ENCODE data around the gene DGLUCY. TPM values are rescaled to one million over a fixed set of nuclear protein-coding genes. Genes with fewer than 3 reads are reported as not detected.

DGLUCY gene
- polyA plus RNA-seq, 1 experiment = 22.1 TPM

- no peak for DNase-seq (ENCODE audit: low read depth, low spot score)
- ChIA-PET CTCF (interaction anchor here (1.0 to 2.1 kb wide), 3 partner anchors 31 to 82 kb away, joined by 4 to 7 read pairs (median 4); no protein-coding TSS in a partner anchor), POLR2A (no interaction called here)
- H3K27me3 ChIP-seq (ENCODE audit: control insufficient read depth, insufficient read depth, low read length) = peaks cover 19% of the 10 kb centered on the region
- TF ChIP-seq CTCF (IDR thresholded peaks at IDR 0.05; ENCODE audit: low read depth, low read length) = no peak
- H3K4me3 ChIP-seq (ENCODE audit: low read depth, low read length) = no peak overlapping the region
- H3K27ac ChIP-seq (ENCODE audit: low read depth, low read length) = no peak overlapping the region
- H3K9me3 ChIP-seq (ENCODE audit: control insufficient read depth, insufficient read depth, low read length) = peaks cover 3% of the 10 kb centered on the region; the same call in 1 of the 2 replicates
These were observed 141.3 kb downstream of the DGLUCY start for GRCh38 chr14:91255026-91255695.

GRCh38 chr14:91256661-91257060 is 142.8 kb downstream of the DGLUCY start:
- DNase-seq (ENCODE audit: low read depth, low spot score) = no peak
- peaks cover 3% of the 10 kb centered on the region; the same call in 1 of the 2 replicates for H3K9me3 ChIP-seq (ENCODE audit: control insufficient read depth, insufficient read depth, low read length)
- no peak overlapping the region for H3K4me3 ChIP-seq (ENCODE audit: low read depth, low read length)
- TF ChIP-seq CTCF (IDR thresholded peaks at IDR 0.05; ENCODE audit: low read depth, low read length) = no peak
- H3K27me3 ChIP-seq (ENCODE audit: control insufficient read depth, insufficient read depth, low read length) = peaks cover 19% of the 10 kb centered on the region
- H3K27ac ChIP-seq (ENCODE audit: low read depth, low read length) = no peak overlapping the region
- ChIA-PET CTCF (interaction anchor here (1.1 to 2.7 kb wide), 3 partner anchors 29 to 83 kb away, joined by 4 to 9 read pairs (median 7); no protein-coding TSS in a partner anchor), POLR2A (interaction anchor here (0.5 to 0.6 kb wide), 2 partner anchors 13 to 105 kb away, joined by 3 to 6 read pairs; no protein-coding TSS in a partner anchor)

- Histone ChIP-seq H3K27me3 (ENCODE audit: control insufficient read depth, insufficient read depth, low read length) (peaks cover 18% of the 10 kb centered on the region), H3K27ac (ENCODE audit: low read depth, low read length) (peak overlapping the region; percentile 11), H3K4me3 (ENCODE audit: low read depth, low read length) (no peak overlapping the region), H3K9me3 (ENCODE audit: control insufficient read depth, insufficient read depth, low read length) (peaks cover 3% of the 10 kb centered on the region; the same call in 1 of the 2 replicates)
- TF ChIP-seq CTCF (IDR thresholded peaks at IDR 0.05; ENCODE audit: low read depth, low read length) = no peak
- ChIA-PET POLR2A (interaction anchor here (0.5 to 1.5 kb wide), 3 partner anchors 12 to 104 kb away, joined by 3 to 6 read pairs (median 3); partner anchors contain the start of gene GPR68), CTCF (interaction anchor here (2.1 to 2.7 kb wide), 2 partner anchors 29 to 80 kb away, joined by 7 to 9 read pairs; no protein-coding TSS in a partner anchor)
- DNase-seq (ENCODE audit: low read depth, low spot score) = no peak
These were observed 143.6 kb downstream of the DGLUCY start for GRCh38 chr14:91257328-91258010.

- Histone ChIP-seq H3K4me3 (ENCODE audit: low read depth, low read length) (no peak overlapping the region), H3K27me3 (ENCODE audit: control insufficient read depth, insufficient read depth, low read length) (peaks cover 16% of the 10 kb centered on the region), H3K9me3 (ENCODE audit: control insufficient read depth, insufficient read depth, low read length) (peaks cover under 1% of the 10 kb centered on the region; the same call in 1 of the 2 replicates), H3K27ac (ENCODE audit: low read depth, low read length) (no peak overlapping the region)
- no peak for DNase-seq (ENCODE audit: low read depth, low spot score)
- no peak for TF ChIP-seq CTCF (IDR thresholded peaks at IDR 0.05; ENCODE audit: low read depth, low read length)
- ChIA-PET POLR2A (interaction anchor here (1.5 kb wide), 1 partner anchor 14 kb away, joined by 3 read pairs; the partner anchor contains the start of gene GPR68), CTCF (interaction anchor here (2.7 kb wide), 1 partner anchor 28 kb away, joined by 9 read pairs; no protein-coding TSS in a partner anchor)
These were observed 144.2 kb downstream of the DGLUCY start for GRCh38 chr14:91258011-91258618.
